ENCODE data around the gene SQSTM1. TPM values are rescaled to one million over a fixed set of nuclear protein-coding genes. Genes with fewer than 3 reads are reported as not detected.
"Not testable (repeated sequence)": the region's sequence is repeated elsewhere in the genome, so short reads cannot be mapped to it uniquely, and the experiment has no call there.

SQSTM1 gene
- 100 to 1,000 TPM in 2 of 5 donors, 10 to 100 TPM in 3; 68.4 to 113 (median 97.1) TPM for polyA plus RNA-seq (ENCODE audit: insufficient read depth in 1 of 5, insufficient read length in 5 of 5, low replicate concordance in 1 of 5)
- long read RNA-seq, donor 1, transcript SQSTM1-202 (8 exons, 2,986 nt): major isoform, 26 of 78 reads
- long read RNA-seq, donor 1, partial matches to known transcripts: 32 of 78 reads
- long read RNA-seq, donor 1, other reads (novel, unspliced or antisense): 15 of 78 reads
- long read RNA-seq, donor 2, transcript SQSTM1-202 (8 exons, 2,986 nt): major isoform, 13 of 153 reads
- long read RNA-seq, donor 2, partial matches to known transcripts: 140 of 153 reads
- long read RNA-seq, donor 2, other reads (novel, unspliced or antisense): 0 of 153 reads
- long read RNA-seq, donor 3, transcript SQSTM1-202 (8 exons, 2,986 nt): major isoform, 10 of 19 reads
- long read RNA-seq, donor 3, partial matches to known transcripts: 6 of 19 reads
- long read RNA-seq, donor 3, other reads (novel, unspliced or antisense): 0 of 19 reads
- long read RNA-seq, donor 4, transcript SQSTM1-202 (8 exons, 2,986 nt): major isoform, 7 of 8 reads
- long read RNA-seq, donor 4, partial matches to known transcripts: 0 of 8 reads
- long read RNA-seq, donor 4, other reads (novel, unspliced or antisense): 0 of 8 reads
- long read RNA-seq, donor 5, transcript SQSTM1-202 (8 exons, 2,986 nt): major isoform, 25 of 46 reads
- long read RNA-seq, donor 5, partial matches to known transcripts: 18 of 46 reads
- long read RNA-seq, donor 5, other reads (novel, unspliced or antisense): 0 of 46 reads
- long read RNA-seq, donor 6, transcript SQSTM1-202 (8 exons, 2,986 nt): major isoform, 23 of 316 reads
- long read RNA-seq, donor 6, partial matches to known transcripts: 292 of 316 reads
- long read RNA-seq, donor 6, other reads (novel, unspliced or antisense): 0 of 316 reads
- long read RNA-seq, donor 7, transcript SQSTM1-202 (8 exons, 2,986 nt): major isoform, 18 of 268 reads
- long read RNA-seq, donor 7, partial matches to known transcripts: 250 of 268 reads
- long read RNA-seq, donor 7, other reads (novel, unspliced or antisense): 0 of 268 reads
- long read RNA-seq, donor 8, partial matches to known transcripts: 0 of 5 reads
- long read RNA-seq, donor 8, other reads (novel, unspliced or antisense): 0 of 5 reads

GRCh38 chr5:179820483-179821297 is at the start of gene SQSTM1:
Gene SQSTM1 (plus strand): TSS chr5:179820905. CDS start chr5:179820937, 32 bp downstream.
- peak; percentile 87 to 92 for DNase-seq

DNA sequence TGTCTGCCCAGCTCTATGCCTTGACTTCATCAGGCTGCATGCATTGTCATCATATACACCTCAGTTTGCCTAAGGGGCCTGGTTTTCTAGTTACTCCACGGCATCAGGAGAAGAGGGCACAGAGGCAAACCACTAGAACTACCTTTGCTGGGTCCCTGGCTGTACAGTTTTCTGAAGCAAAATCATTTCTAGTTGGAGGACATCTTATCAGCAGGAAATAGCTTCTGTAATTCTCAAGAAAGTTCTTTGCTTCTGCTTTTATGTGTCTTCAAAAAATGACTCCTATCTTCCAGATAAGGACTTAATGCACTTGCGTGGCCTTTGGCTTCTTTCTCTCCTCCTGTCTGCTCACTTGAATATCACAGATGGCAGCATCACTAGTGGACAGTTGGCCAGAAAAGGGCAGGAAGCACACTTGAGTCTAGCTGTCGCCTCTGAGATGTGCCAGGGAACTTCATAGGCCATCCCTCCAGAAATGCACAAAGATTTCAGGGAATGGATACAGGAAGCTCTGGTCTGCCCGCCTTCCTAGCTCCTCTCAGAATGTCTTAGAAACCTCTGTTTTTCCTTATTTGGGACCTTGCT is 49.3 kb upstream of the SQSTM1 start:
- no peak for DNase-seq

DNA sequence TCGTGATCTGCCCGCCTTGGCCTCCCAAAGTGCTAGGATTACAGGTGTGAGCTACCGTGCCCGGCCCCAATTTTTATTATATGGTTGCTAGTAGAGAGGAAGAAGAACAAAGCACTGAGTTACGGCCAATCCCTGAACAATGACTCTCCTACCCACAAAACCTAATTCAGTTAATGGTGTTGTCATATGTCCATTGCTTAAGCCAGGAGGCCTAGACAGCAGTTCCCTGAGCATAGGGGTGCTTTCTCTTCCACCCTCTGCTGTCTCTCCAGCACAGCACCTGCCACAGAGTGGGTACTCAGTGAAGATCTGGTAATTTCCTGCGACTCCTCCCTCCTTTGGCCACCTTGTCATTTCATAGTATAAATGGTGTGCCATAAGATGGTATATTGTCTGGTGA is 48.4 kb upstream of the SQSTM1 start:
- DNase-seq: no peak

DNA sequence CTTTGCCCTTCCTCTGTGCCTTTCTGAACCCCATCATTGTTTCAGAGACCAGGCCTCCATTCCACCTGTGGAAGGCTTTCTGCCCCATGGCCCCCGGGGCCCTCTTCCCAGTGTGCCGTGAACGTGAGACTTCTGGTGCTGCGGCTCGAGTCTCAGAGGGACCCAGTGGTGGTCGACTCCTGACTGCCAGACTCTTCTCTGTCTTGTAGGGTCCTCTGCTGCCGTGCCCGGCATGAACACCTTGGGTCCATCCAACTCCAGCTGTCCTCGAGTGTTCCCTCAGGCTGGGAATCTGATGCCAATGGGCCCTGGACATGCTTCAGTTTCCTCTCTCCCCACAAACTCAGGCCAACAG is 47.0 kb upstream of the SQSTM1 start:
- DNase-seq: no peak

DNA sequence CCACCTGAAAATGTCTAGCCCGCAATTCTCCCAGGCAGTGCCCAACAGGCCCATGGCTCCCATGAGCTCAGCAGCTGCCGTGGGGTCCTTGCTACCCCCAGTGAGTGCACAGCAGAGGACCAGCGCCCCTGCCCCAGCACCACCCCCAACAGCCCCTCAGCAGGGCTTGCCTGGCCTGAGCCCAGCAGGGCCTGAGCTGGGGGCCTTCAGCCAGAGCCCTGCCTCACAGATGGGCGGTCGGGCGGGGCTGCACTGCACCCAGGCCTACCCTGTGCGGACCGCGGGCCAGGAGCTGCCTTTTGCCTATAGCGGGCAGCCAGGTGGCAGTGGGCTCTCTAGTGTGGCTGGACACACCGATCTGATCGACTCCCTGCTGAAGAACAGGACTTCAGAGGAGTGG is 46.3 kb upstream of the SQSTM1 start:
- DNase-seq: no peak

DNA sequence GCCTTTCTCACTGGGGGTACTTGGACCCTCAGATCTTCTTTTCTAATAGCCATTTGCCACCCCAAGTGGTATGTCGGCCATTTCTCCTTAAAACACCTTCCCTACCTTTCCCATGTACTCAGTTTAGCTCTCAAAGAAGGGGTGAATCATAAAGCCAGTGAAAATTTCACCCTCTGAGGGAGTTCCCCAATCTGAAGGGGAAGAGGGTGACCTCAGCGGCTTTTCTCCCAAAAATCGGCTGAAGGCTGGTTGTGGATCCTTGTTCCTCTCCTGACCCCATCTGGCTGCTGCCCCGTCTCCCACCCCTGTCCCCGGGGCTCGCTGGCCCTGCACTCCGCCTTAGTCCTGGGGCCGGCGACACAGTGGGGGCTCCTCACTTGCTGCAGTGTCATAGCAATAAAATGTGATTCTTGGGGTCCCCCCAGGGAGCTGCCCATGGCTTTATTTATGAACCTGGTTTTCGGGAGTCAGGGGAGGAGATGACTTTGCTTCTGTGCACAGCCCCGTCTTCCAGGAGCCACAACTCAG is 44.2 kb upstream of the SQSTM1 start:
- no peak for DNase-seq

- no peak for DNase-seq
Observed at GRCh38 chr5:179777456-179777855, 43.2 kb upstream of the SQSTM1 start.

GRCh38 chr5:179777909-179778308 is 42.8 kb upstream of the SQSTM1 start:
- no peak for DNase-seq

- no peak for DNase-seq
Observed at GRCh38 chr5:179778591-179778990, 42.1 kb upstream of the SQSTM1 start.

- no peak for DNase-seq
Observed at GRCh38 chr5:179779826-179780225, 40.9 kb upstream of the SQSTM1 start.

GRCh38 chr5:179780362-179780761 is 40.3 kb upstream of the SQSTM1 start:
- no peak for DNase-seq

DNA sequence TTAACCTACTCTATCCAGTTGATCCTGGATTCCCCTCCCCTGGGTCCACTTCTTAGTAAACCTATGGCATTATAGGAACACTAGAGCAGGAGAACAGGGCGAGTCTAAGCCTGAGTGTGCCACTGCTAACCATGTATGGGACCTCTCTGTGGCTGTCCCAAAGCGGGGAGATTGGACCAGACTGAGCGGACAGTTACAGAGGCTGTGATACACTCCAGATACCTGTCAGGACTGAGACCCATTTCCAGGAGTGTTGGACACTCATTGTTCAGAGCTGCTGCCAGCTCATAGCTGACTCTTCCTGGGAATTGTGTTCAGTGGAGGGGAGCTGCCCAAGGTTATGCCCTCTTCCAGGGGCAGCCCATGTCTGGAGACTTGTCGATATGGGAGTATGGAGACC is 38.9 kb upstream of the SQSTM1 start:
- DNase-seq: no peak

DNA sequence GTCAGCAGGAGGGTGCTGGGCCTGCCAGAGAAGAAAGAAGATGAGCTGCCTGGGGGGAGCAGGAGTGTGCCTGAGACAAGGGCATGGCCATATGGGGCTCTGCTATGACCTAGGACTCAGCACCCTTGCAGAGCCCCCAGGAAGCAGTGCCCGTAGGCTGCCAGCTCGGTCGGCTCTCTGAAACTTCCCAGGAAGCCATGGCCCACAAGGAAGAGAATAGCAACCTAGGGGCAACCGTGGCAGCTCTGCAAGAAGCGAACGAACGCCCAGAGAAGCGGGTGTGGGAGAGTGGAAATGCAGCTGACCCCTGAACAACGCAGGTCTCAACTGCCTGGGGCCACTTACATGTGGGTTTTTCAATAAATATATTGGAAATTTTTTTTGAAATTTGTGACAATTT is 37.6 kb upstream of the SQSTM1 start:
- no peak for DNase-seq

GRCh38 chr5:179786861-179787260 is 33.8 kb upstream of the SQSTM1 start:
- DNase-seq: no peak

GRCh38 chr5:179788193-179788854 is 32.4 kb upstream of the SQSTM1 start:
- no peak for DNase-seq

GRCh38 chr5:179789278-179789677 is 31.4 kb upstream of the SQSTM1 start:
- DNase-seq: not testable (repeated sequence)

GRCh38 chr5:179791881-179792611 is 28.7 kb upstream of the SQSTM1 start:
- no peak for DNase-seq

DNA sequence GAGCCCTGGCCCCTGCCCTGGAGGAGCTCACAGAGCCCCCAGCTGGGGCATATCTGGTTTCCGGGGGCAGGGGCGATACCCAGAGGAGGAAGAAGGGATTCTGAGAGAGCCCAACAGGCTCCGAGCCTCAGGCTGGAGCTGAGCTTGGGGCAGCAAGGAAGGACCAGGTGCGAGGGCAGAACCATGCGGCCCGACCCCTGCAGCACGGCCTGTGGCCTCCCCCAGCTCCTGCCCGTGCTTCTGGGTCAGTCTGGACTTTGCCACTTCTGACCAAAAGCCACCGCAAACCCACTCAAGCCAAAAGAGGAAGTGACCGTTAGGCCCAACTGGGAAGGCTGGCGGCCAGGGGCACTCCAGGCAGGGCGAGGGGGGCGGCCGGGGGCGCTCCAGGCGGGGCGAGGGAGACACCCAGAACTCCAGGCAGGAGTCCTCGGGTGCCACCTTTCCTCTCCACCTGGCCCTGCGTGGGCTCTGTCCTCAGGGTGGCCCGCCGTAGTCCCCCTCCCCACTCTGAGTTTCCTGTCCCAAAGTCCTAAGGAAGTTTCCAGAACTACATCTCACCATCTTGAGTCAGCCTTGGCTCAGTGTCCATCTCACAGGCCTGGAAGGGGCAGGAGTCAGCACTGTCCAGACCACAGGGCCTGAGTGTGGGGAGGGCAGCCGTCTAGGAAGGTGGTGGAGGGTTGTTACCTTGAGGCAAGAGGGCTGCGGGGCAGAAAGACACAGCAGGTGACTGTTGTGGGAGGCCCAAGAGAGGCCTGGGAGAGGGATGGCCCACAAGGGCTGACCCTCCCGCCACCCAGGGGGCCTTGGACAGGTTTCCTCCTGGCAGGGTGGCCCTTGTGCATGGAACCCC is 27.9 kb upstream of the SQSTM1 start:
- no peak for DNase-seq

All from right lung (tissue), 10 donors.